NCI-H2227 treated with DMSO at 0.1 percent for 48 hours (cell line): ENCODE data around the gene HMGA1.
"Not testable (repeated sequence)": the region's sequence is repeated elsewhere in the genome, so short reads cannot be mapped to it uniquely, and the experiment has no call there.

Experiments used
- DNase-seq: peaks from one replicate; lab custom pipeline; 2025; lab: John Stamatoyannopoulos, UW

HMGA1 gene

GRCh38 chr6:34240329-34241248 is 3.9 kb downstream of the HMGA1 start:
- DNase-seq = no peak

- DNase-seq = no peak
These were observed 4.9 kb downstream of the HMGA1 start for GRCh38 chr6:34241351-34242215.

GRCh38 chr6:34242252-34243130 is 5.8 kb downstream of the HMGA1 start:
- no peak for DNase-seq

- DNase-seq = no peak
These were observed 6.6 kb downstream of the HMGA1 start for GRCh38 chr6:34243131-34243771.

GRCh38 chr6:34243901-34244884 is 7.5 kb downstream of the HMGA1 start:
- DNase-seq = no peak

GRCh38 chr6:34245032-34245760 is 8.5 kb downstream of the HMGA1 start:
- not testable (repeated sequence) for DNase-seq

GRCh38 chr6:34245761-34246140 is 9.1 kb downstream of the HMGA1 start:
- not testable (repeated sequence) for DNase-seq

- DNase-seq = no peak
These were observed 9.5 kb downstream of the HMGA1 start for GRCh38 chr6:34246249-34246562.

GRCh38 chr6:34246563-34247391 is 10.1 kb downstream of the HMGA1 start:
- no peak for DNase-seq

- no peak for DNase-seq
These were observed 11.0 kb downstream of the HMGA1 start for GRCh38 chr6:34247481-34248197.

GRCh38 chr6:34248198-34248726 is 11.6 kb downstream of the HMGA1 start:
- no peak for DNase-seq

GRCh38 chr6:34248727-34249468 is 12.2 kb downstream of the HMGA1 start, which contains the start of gene SMIM29:
Gene SMIM29, minus strand, starts transcription at chr6:34249006. Its CDS starts 1,215 bp downstream, at chr6:34247791.
- DNase-seq = peak; percentile 93

- no peak for DNase-seq
These were observed 13.0 kb downstream of the HMGA1 start for GRCh38 chr6:34249469-34250261.

- DNase-seq = not testable (repeated sequence)
These were observed 15.7 kb downstream of the HMGA1 start for GRCh38 chr6:34252395-34252794.

- no peak for DNase-seq
These were observed 22.9 kb downstream of the HMGA1 start for GRCh38 chr6:34259529-34260069.
